ENCODE measurements around the gene NR6A1. TPM values are rescaled to one million over a fixed set of nuclear protein-coding genes. Genes with fewer than 3 reads are reported as not detected.

Gene NR6A1
- total and polyA plus RNA-seq, 2 of the 13 experiments (the other 11 are each of a cell fraction or from before 2014, with no cell fraction given) = 28.1 to 31.5 TPM

DNA sequence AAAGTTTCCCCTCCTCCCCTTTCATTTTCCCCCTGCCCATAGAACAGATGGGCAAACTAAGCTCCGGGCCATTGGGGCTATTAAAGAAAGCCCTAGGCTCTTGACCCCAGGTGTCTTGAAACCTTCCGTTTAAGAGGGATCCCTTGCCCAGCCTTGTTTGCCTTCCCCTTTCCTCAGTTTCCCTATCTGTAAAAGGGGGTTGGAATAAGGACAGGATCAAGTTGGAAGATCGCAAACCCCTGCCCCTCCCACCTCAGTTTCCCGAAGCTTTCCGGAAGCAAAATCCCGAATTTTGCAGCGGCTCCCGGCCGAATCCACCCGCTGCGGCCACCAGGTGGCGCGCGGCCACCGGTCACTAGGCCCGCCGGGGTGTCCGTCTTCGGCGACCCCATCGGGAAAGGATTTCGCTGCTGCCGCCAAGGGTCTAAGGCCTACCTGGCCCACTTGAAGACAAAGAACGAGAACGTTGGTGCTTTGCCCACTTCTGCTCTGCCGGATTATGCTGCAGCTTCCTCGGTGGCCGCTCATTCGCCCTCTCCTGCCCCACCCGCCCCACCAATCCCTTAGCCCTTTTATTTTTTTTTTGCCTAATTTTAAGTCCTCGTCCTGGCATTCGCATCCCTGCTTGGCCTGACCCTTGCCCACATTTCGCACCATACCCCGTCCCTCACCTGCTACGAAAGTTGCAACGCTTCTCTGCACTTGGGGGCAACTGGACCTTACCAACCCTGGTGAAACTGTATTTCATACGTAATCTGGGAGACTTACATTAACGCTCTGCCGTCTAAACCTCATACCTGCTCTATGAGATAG, 962 bp upstream of the NR6A1 start (continued):
- TF ChIP-seq ZNF670 (CRISPR knock-in tag; IDR thresholded peaks at IDR 0.05; ENCODE audit: borderline replicate concordance) (peak; percentile 74; the same call in 1 of the 2 replicates), ZNF350 (CRISPR knock-in tag; IDR thresholded peaks at IDR 0.05; ENCODE audit: borderline replicate concordance, low read depth) (peak; percentile 37; the same call in 1 of the 2 replicates), ETV5 (CRISPR knock-in tag; IDR thresholded peaks at IDR 0.05; ENCODE audit: borderline replicate concordance) (peak; percentile 77), ZNF83 (CRISPR knock-in tag; IDR thresholded peaks at IDR 0.05; ENCODE audit: borderline replicate concordance) (no peak), MED1 (CRISPR knock-in tag; IDR thresholded peaks at IDR 0.05) (peak; percentile 41; the same call in 1 of the 2 replicates), NR2F6 (IDR thresholded peaks at IDR 0.05) (peak; percentile 29; the same call in 1 of the 2 replicates), NR2F6 (CRISPR knock-in tag; IDR thresholded peaks at IDR 0.05) (0 out of 2 replicates have a peak, but pooled peaks have one; percentile 9), ZNF768 (CRISPR knock-in tag; IDR thresholded peaks at IDR 0.05) (peak; percentile 52; the same call in 1 of the 2 replicates), ZBTB7B (CRISPR knock-in tag; IDR thresholded peaks at IDR 0.05) (peak; percentile 76), FOXO1 (CRISPR knock-in tag; IDR thresholded peaks at IDR 0.05) (0 out of 2 replicates have a peak, but pooled peaks have one; percentile 29), ASH2L (IDR thresholded peaks at IDR 0.05; ENCODE audit: insufficient read length, low read depth, low read length) (peak; percentile 5), ZFP36L1 (CRISPR knock-in tag; IDR thresholded peaks at IDR 0.05) (no peak), ZNF3 (CRISPR knock-in tag; IDR thresholded peaks at IDR 0.05) (0 out of 2 replicates have a peak, but pooled peaks have one; percentile 58), ELF3 (CRISPR knock-in tag; IDR thresholded peaks at IDR 0.05) (peak; percentile 76), NR3C1 (CRISPR knock-in tag; IDR thresholded peaks at IDR 0.05) (no peak), KAT8 (CRISPR knock-in tag; IDR thresholded peaks at IDR 0.05) (peak; percentile 57), ZMYM3 (CRISPR knock-in tag; IDR thresholded peaks at IDR 0.05) (peak; percentile 99), ZNF121 (CRISPR knock-in tag; IDR thresholded peaks at IDR 0.05) (0 out of 2 replicates have a peak, but pooled peaks have one; percentile 56), DMAP1 (CRISPR knock-in tag; IDR thresholded peaks at IDR 0.05) (no peak; the same call in 1 of the 2 replicates), KDM3A (CRISPR knock-in tag; IDR thresholded peaks at IDR 0.05; ENCODE audit: low read depth) (peak; percentile 43; the same call in 1 of the 2 replicates), RXRB (CRISPR knock-in tag; IDR thresholded peaks at IDR 0.05; ENCODE audit: borderline replicate concordance) (peak; percentile 31; the same call in 1 of the 2 replicates), HDAC1 (CRISPR knock-in tag; IDR thresholded peaks at IDR 0.05) (0 out of 2 replicates have a peak, but pooled peaks have one; percentile 68)
- TF ChIP-seq, protein P1, sequence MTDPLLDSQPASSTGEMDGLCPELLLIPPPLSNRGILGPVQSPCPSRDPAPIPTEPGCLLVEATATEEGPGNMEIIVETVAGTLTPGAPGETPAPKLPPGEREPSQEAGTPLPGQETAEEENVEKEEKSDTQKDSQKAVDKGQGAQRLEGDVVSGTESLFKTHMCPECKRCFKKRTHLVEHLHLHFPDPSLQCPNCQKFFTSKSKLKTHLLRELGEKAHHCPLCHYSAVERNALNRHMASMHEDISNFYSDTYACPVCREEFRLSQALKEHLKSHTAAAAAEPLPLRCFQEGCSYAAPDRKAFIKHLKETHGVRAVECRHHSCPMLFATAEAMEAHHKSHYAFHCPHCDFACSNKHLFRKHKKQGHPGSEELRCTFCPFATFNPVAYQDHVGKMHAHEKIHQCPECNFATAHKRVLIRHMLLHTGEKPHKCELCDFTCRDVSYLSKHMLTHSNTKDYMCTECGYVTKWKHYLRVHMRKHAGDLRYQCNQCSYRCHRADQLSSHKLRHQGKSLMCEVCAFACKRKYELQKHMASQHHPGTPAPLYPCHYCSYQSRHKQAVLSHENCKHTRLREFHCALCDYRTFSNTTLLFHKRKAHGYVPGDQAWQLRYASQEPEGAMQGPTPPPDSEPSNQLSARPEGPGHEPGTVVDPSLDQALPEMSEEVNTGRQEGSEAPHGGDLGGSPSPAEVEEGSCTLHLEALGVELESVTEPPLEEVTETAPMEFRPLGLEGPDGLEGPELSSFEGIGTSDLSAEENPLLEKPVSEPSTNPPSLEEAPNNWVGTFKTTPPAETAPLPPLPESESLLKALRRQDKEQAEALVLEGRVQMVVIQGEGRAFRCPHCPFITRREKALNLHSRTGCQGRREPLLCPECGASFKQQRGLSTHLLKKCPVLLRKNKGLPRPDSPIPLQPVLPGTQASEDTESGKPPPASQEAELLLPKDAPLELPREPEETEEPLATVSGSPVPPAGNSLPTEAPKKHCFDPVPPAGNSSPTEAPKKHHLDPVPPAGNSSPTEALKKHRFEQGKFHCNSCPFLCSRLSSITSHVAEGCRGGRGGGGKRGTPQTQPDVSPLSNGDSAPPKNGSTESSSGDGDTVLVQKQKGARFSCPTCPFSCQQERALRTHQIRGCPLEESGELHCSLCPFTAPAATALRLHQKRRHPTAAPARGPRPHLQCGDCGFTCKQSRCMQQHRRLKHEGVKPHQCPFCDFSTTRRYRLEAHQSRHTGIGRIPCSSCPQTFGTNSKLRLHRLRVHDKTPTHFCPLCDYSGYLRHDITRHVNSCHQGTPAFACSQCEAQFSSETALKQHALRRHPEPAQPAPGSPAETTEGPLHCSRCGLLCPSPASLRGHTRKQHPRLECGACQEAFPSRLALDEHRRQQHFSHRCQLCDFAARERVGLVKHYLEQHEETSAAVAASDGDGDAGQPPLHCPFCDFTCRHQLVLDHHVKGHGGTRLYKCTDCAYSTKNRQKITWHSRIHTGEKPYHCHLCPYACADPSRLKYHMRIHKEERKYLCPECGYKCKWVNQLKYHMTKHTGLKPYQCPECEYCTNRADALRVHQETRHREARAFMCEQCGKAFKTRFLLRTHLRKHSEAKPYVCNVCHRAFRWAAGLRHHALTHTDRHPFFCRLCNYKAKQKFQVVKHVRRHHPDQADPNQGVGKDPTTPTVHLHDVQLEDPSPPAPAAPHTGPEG (CRISPR knock-in tag; IDR thresholded peaks at IDR 0.05) = 0 out of 2 replicates have a peak, but pooled peaks have one; percentile 28
- TF ChIP-seq, protein P2, sequence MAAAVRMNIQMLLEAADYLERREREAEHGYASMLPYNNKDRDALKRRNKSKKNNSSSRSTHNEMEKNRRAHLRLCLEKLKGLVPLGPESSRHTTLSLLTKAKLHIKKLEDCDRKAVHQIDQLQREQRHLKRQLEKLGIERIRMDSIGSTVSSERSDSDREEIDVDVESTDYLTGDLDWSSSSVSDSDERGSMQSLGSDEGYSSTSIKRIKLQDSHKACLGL (CRISPR knock-in tag; IDR thresholded peaks at IDR 0.05) = no peak
